ENCODE results near the gene SMARCC2. TPM values are rescaled to one million over a fixed set of nuclear protein-coding genes. Genes with fewer than 3 reads are reported as not detected.

SMARCC2 gene
- total RNA-seq, 6 donors from 2014 or later, result 71.4 to 258 (median 93.9) TPM

GRCh38 chr12:56234746-56235436, 45.6 kb upstream of the SMARCC2 start:
- Histone ChIP-seq H3K27ac (no peak overlapping the region), H3K27me3 (no peaks in the 10 kb centered on the region), H3K4me1 (no peaks in the 10 kb centered on the region), H3K4me3 (no peak overlapping the region), H3K9me3 (no peaks in the 10 kb centered on the region), H3K36me3 (peaks cover 0 to 31% (median 17%) of the 10 kb centered on the region in 4 donors)
- TF ChIP-seq CTCF (IDR thresholded peaks at IDR 0.05), result no peak
- no peak for TF ChIP-seq POLR2AphosphoS5 (IDR thresholded peaks at IDR 0.05)
- no peak for TF ChIP-seq EP300 (IDR thresholded peaks at IDR 0.05)
- TF ChIP-seq POLR2A (IDR thresholded peaks at IDR 0.05), result no peak
- WGBS, 2 donors, result 77 to 80% methylated on average over 16 of the region's 16 CpGs
- ATAC-seq (ENCODE audit: low FRiP score in 2 of 2) (no peak), DNase-seq (no peak)

GRCh38 chr12:56231184-56231582, 41.9 kb upstream of the SMARCC2 start:
- Histone ChIP-seq H3K36me3 (peaks cover 0 to 12% (median under 1%) of the 10 kb centered on the region in 4 donors), H3K4me1 (no peaks in the 10 kb centered on the region), H3K9me3 (no peaks in the 10 kb centered on the region), H3K4me3 (no peak overlapping the region), H3K27me3 (no peaks in the 10 kb centered on the region), H3K27ac (no peak overlapping the region)
- ATAC-seq (ENCODE audit: low FRiP score in 2 of 2), result no peak
- WGBS, 2 donors, result 88 to 100% methylated on average over 1 to 11 of the region's 11 CpGs
- no peak for DNase-seq
- TF ChIP-seq CTCF (IDR thresholded peaks at IDR 0.05) (no peak), EP300 (IDR thresholded peaks at IDR 0.05) (no peak), POLR2A (IDR thresholded peaks at IDR 0.05) (no peak), POLR2AphosphoS5 (IDR thresholded peaks at IDR 0.05) (no peak)

- no peak for TF ChIP-seq CTCF (IDR thresholded peaks at IDR 0.05)
- no peak for TF ChIP-seq POLR2A (IDR thresholded peaks at IDR 0.05)
- TF ChIP-seq POLR2AphosphoS5 (IDR thresholded peaks at IDR 0.05), result no peak
- TF ChIP-seq EP300 (IDR thresholded peaks at IDR 0.05), result no peak
- ATAC-seq (ENCODE audit: low FRiP score in 2 of 2), result no peak
- no peak for DNase-seq
- no peaks in the 10 kb centered on the region for H3K9me3 ChIP-seq
- H3K4me1 ChIP-seq, result no peaks in the 10 kb centered on the region
- no peaks in the 10 kb centered on the region for H3K27me3 ChIP-seq
- H3K4me3 ChIP-seq, result no peak overlapping the region
- 74 to 76% methylated on average over 7 to 8 of the region's 8 CpGs for WGBS, 2 donors
- H3K36me3 ChIP-seq, result peaks cover 0 to 15% (median 0%) of the 10 kb centered on the region in 4 donors
- no peak overlapping the region for H3K27ac ChIP-seq
Measured at GRCh38 chr12:56230432-56231183, 41.3 kb upstream of the SMARCC2 start.

- Histone ChIP-seq H3K4me1 (peaks cover 2 to 6% (median 3%) of the 10 kb centered on the region in 4 donors), H3K4me3 (no peak within 1 kb of the TSS), H3K27ac (no peak within 1 kb of the TSS), H3K27me3 (no peaks in the 10 kb centered on the region), H3K9me3 (no peaks in the 10 kb centered on the region), H3K36me3 (peaks cover 0 to 15% (median 0%) of the 10 kb centered on the region in 4 donors)
- ATAC-seq (ENCODE audit: low FRiP score in 2 of 2) (no peak), DNase-seq (no peak)
- TF ChIP-seq POLR2AphosphoS5 (IDR thresholded peaks at IDR 0.05), result no peak
- TF ChIP-seq CTCF (IDR thresholded peaks at IDR 0.05), result no peak
- TF ChIP-seq POLR2A (IDR thresholded peaks at IDR 0.05), result no peak
- no peak for TF ChIP-seq EP300 (IDR thresholded peaks at IDR 0.05)
- 59 to 85% methylated on average over 4 of the region's 4 CpGs for WGBS, 2 donors
Measured at GRCh38 chr12:56229916-56230431, 40.7 kb upstream of the SMARCC2 start, which contains the start of gene SLC39A5. Gene SLC39A5 (plus strand): TSS chr12:56230051. CDS start chr12:56231275, 1,224 bp downstream.
